HG03457 (cell line): ENCODE data around the gene BAD.
"Not testable (repeated sequence)": the region's sequence is repeated elsewhere in the genome, so short reads cannot be mapped to it uniquely, and the experiment has no call there.

Source experiments
- ATAC-seq: cut with Tn5 transposase; IDR thresholded peaks from one replicate; pipeline ENCODE4 v1.9.1; 2021; ENCODE audit warnings: moderate number of reproducible peaks; ENCODE audit not compliant: unreplicated experiment

Gene BAD

DNA sequence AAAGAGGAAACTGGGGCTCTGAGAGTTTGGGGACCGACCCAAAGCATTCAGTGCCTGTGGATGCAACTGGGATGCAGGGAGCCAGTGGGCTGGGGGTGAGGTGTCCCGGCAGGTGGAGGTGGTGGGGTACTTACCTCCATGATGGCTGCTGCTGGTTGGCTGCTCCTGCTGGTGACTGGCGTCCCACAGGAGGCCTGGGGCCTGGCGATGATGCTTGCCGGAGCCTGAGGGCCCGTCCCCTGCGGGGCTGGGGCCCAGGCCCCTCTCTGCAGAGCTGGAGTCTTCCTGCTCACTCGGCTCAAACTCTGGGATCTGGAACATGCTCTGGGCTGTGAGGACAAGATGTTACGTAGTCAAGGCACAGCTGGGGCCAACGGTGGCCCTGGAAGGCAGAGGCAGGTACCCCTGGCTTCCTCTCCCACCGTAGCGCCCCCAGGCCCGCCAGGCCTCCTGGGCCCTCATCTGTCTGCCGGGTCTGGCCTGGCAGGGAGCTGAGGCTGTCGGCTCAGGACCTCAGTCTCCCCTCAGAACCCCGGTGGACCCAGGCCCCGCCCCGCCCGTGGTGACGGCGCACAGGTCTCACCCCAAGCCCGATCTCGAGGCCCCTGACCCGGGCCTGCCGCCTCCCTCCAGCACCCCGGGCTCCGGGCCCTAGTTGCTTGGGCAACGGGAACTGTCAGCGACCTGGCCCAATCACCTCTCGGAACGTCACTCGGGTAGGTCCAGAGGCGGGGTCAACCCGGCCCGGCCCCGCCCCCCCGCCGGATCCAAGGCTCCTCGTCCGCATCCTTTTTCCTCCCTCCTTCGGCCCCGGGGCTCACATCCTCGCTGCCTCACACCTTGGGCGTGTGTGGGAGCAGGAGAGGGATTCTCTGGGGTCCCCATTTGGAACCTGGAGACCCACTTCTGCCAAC, at the start of gene BAD:
Gene BAD, minus strand, starts transcription at position 618 of the 914 bp plus-strand sequence. Its CDS starts 297 bp downstream, at position 321.
- peak; percentile 53 for ATAC-seq

DNA sequence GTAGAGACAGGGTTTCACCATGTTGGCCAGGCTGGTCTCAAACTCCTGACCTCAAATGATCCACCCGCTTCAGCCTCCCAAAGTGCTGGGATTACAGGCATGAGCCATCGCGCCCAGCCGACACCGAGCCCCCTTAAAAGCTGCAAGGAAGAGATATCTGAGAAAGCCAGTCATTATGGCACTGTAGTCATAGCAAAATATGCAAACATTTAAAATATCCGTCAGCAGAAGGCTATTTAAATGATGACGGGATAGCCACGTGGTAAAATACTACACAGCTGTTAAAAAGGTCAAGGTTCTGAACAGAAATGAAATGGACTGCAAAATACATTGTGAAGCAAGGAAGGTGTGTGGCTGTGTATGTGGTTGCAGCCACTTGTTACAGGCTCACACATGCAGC, 49.1 kb upstream of the BAD start:
- no peak for ATAC-seq

DNA sequence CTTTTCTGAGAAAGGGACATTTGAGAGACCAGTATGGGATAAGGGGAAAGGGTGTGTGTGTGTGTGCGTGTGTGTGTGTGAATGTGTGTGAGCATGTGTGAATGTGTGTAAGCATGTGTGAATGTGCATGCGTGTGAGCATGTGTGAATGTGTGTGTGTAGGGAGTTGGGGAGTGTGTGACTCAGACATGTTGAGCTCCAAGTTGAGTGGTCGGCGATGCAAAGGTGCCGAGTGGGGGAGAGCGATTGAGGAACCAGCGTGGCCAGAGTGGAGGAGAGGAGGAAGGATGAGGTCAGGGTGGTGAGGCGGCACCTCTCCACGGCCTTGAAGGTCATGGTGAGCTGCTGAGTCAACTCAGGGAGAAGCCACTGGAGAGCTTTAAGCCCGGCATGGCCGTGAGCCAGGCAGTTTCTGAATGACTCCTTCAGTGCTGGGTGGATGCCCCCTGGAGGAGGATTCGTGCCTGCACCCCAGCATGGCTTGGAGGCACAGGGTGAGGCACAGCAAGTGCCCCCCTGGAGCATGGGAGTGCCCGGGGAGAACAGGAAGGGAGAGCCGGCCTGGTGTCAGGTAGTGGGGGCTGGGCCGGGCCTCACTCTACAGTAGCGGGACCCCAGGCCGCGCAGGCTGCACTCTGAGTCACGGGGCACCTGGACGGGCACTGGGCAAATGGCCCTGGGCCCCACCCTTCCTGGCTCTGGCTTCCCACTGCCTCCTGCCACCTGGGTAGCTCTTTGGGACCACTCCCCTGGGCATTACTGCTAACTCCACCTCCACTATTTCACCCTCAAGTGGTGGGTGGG, 47.3 kb upstream of the BAD start:
- no peak for ATAC-seq

DNA sequence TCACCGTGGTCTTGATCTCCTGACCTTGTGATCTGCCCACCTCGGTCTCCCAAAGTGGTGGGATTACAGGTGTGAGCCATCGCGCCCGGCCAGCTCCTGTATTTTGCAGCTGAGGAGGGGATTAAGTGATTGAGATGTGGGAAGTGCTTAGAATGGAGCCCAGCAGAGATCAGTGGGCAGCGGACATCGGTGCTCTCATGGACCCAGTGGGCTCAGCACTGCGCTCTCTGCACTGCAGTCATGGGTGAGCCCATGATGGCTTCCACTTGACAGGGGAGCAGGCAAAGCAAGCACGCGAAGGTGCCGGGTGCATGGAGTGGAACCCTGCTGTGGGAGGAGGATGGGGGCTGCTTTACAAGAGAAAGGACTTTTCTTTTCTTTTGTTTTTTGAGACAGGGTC, 46.4 kb upstream of the BAD start:
- no peak for ATAC-seq

DNA sequence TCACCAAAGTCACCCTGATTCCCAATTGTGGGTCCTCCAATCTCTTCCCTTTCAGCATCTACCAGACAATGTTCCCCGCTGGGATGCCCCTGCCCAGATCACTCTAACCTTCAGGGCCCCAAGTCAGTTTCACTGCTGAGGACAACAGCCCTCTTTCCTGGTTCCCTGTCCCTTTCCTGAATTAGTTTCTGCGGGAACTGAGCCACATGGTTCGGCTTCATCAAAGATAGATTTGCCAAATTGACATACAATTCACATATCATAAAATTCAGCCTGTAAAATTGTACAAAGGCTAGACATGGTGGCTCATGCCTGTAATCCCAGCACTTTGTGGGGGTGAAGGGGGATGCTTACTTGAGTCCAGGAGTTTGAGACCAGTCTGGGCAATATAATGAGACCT, 43.5 kb upstream of the BAD start:
- no peak for ATAC-seq

DNA sequence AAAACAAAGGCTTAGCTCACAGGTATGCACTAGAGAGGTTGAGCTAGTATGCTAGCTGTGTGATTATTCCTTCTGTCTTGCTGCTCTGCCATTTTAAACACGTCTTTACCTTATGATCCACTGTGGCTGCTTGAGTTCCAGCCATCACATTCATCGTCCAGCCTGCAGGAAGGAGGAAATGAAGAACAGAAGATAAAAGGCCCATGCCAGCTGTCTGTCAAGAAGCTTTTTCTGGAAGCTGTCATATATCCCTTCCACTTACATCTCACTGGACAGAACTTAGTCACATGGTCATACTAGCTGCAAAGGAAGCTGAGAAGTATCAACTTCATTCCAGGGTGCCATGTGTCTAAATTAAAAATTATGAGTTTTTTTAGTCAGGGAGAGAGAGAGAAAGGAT, 42.9 kb upstream of the BAD start:
- no peak for ATAC-seq

DNA sequence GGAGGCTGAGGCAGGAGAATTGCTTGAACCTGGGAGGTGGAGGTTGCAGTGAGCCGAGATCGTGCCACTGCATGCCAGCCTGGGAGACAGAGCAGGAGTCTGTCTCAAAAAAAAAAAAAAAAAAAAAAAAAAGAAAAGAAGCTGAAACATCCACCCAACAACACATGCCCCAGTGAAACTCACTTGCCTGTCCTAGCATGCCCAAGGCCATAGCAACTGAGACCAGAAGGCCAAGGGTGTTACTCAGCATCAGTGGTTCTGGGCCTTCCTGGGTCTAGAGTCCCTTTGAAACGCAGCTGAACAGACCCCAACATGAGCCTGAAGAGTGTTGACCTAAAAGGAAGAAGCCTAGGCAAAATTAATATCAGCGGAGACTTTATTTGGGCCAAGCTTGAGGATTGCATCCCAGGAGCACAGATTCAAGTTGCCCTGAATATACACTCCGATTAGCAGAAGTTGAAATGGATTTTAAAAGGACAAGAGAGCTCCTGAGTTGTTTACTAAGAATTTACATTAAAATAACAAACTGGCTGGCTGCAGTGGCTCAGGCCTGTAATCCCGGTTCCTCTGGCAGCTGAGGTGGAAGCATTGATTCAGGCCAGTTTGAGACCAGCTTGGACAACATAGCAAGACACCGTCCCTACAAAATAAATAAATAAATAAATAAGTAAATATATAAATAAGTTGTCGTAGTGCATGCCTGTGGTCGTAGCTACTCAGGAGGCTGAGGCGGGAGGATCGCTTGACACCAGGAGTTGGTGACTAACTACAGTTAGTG, 40.4 kb upstream of the BAD start:
- ATAC-seq, result no peak

DNA sequence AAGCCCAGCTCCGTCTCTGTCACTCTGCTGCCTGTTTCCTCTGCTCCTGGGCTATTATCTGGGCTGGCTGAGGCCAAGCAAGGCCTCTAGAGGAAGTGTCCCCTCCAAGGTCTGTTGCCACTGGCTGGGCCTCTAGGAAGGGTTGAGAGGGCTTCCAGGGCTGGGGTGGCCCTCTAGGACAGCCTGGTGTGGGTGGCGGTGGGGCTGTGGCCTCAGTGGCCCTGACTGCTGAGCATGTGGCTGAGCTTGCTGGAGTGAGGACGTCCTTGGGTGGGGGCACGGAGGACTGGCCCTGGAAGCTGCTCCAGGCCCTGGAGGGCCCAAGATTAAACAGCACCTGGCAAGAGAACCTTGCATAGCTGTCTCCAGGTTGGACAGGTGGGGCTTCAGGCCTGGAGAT, 39.5 kb upstream of the BAD start:
- ATAC-seq, result not testable (repeated sequence)

DNA sequence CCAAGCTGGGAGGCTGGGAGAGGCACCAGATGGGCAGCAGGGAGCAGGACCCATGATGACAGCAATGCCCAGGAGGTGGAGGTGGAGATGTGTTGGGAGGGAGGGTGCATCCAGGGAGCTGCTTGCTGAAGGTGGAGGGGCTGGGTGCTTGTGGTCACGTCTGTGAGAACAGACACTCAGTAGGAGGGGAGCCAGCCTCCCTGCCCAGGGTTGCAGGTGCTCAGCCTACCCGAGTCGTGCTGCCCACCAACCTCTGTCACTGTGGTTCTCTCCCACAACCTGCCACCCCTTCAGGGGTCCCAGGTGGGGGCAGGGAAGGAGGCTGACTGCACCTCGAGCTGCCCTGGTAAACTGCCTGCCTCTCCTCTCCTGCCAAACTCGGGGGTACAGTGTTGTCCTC, 38.9 kb upstream of the BAD start:
- no peak for ATAC-seq

DNA sequence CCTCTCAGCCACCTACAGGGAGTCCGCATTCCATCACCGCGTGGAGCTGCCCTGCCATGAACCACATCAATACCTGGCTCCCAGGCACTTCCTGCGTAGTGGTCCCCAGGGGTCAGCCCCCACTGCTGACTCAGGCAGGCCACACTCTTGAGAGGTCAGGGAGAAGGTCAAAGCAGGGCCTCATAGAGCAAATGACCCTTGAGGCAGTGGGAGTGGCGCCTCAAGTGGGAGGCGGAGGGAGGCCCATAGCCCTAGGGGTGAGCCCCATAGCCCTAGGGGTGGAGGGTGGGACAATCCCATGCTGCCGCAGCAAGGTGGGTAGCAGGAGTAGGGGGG, 38.4 kb upstream of the BAD start:
- no peak for ATAC-seq

DNA sequence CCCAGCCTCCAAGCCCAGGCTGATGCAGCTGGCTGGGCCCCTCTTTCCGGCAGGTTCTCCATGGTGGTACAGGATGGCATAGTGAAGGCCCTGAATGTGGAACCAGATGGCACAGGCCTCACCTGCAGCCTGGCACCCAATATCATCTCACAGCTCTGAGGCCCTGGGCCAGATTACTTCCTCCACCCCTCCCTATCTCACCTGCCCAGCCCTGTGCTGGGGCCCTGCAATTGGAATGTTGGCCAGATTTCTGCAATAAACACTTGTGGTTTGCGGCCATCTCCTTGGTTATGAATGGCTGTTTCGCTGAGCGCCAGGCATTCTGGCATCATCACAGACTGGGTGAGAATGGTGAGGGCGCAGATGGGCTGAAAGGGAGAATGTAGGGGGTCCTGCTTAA, 37.1 kb upstream of the BAD start:
- ATAC-seq, result no peak

DNA sequence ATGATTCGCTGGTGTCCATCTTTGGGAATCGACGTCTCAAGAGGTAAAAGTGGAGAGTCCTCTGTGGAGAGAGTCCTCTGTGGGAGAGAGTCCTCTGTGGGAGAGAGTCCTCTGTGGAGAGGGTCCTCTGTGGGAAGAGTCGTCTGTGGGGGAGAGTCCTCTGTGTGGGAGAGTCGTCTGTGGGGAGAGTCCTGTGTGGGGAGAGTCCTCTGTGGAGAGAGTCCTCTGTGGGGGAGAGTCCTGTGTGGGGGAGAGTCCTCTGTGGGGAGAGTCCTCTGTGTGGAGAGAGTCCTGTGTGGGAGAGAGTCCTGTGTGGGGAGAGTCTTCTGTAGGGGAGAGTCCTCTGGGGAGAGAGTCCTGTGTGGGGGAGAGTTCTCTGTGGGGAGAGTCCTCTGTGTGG, 36.6 kb upstream of the BAD start:
- ATAC-seq, result no peak

DNA sequence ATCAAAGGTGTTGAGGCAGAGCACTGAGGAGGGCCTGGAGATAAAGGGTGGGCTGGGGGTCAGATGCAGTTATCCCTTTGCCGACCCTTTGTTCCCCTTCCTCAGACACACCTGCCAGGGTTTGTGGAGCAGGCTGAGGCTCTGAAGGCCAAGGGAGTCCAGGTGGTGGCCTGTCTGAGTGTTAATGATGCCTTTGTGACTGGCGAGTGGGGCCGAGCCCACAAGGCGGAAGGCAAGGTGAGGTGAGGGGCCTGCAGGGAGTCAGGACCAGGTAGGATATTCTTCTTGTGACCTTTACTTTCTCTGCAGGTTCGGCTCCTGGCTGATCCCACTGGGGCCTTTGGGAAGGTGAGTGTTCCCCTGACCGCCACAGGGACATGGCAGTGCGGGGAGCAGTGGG, 36.1 kb upstream of the BAD start:
- ATAC-seq, result no peak

DNA sequence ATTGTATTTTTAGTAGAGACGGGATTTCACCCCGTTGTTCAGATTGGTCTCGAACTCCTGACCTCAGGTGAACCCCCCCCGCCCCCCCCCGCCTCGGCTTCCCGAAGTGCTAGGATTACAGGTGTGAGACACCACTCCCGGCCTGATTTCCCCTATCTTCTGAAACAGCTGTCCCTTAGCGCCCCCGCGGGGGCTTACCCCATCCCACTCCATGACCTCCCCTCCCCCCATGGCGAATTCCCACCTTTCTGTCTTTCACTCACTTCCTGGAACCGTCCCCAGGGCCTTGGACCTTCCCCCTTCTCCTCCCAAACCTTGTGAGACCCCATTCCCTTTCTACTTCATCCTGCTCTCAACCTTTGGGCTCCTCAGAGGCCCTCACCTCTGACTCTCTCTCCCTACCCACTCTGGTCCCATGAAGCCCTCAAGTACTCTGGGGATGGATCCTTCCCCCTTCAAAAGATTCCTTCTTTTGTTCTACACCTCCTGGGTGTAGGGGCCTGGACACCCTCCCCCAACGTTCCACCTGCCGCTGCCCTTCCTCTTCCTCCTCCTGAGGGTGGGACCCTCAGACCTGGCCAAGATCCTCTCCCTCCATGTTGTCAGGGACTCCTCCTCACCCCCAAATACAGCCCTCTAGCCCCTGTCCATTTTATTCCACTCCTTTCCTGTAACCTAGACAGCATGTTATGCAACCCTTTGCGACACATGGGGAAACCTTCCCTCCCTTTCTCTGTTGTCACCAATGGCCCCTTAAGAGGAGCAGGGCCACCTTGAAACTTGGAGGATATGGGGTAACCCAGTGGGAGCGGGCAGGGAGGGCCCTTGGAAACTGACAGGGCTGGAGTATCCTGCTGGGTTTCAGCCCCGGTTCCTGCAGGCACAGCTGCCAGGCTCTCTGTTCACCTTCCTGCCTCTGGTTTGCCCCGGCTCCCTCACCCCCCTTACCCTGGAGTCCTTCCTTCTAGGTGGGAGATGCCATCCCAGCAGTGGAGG, 34.6 kb upstream of the BAD start:
- no peak for ATAC-seq

DNA sequence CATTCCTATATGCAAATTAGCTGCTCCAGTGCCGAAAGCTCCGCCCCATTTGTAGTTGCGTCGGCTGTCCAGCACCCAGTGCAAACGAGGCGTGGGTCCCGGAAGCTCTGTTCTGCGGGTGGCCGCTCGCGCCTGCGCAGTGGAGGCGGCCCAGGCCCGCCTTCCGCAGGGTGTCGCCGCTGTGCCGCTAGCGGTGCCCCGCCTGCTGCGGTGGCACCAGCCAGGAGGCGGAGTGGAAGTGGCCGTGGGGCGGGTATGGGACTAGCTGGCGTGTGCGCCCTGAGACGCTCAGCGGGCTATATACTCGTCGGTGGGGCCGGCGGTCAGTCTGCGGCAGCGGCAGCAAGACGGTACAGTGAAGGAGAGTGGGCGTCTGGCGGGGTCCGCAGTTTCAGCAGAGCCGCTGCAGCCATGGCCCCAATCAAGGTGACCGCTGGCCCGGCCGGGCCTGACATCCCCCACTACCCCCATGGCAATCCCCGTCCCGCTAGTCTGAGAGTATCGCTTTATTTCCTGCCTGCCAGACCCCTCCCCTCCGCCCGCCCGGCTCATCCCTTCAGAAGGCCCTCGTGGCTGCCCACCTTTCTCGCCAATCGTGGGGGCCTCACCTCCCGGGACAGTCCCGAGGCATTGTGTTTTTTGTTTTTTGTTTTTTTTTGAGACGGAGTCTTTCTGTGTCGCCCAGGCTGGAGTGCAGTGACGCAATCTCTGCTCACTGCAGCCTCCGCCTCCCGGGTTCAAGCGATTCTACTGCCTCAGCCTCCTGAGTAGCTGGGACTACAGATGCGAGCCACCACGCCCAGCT, 33.7 kb upstream of the BAD start, which contains the start of gene PRDX5:
Gene PRDX5, plus strand, starts transcription at position 161 of the 805 bp plus-strand sequence. Its CDS starts 95 bp downstream, at position 256.
- peak; percentile 46 for ATAC-seq

DNA sequence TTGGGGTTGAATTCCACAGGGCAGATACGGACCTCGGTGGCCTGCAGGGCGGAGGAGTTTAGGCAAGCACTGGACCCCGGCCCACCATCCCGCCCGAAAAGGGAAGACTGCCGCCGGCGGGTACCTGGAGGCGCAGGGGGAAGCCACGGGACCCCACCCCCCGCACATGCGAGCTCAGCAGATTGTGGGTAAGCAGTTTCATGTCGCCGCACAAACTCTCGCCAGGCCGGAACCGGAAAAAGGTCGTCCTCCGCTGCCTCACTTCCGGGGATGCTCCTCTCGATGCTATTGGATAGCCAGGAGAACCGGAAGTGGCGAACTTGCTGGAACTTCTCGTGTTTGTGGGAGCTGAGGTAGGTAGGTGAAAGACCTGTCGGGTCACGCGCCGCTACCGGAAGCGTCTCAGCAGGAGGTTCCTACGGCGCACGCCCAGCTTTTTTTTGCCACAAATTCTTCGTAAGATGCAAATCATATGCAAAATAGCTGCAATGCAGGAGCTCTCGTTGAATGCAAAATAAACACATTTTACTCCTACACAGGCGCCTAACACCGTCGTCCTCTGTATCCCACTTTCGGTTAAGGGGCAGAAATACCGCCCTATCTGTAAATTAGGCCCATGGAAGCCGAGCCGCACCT, 33.0 kb upstream of the BAD start, which contains the start of gene TRMT112:
Gene TRMT112, minus strand, starts transcription at position 235 of the 636 bp plus-strand sequence. Its CDS starts 33 bp downstream, at position 202.
- ATAC-seq, result peak; percentile 34

DNA sequence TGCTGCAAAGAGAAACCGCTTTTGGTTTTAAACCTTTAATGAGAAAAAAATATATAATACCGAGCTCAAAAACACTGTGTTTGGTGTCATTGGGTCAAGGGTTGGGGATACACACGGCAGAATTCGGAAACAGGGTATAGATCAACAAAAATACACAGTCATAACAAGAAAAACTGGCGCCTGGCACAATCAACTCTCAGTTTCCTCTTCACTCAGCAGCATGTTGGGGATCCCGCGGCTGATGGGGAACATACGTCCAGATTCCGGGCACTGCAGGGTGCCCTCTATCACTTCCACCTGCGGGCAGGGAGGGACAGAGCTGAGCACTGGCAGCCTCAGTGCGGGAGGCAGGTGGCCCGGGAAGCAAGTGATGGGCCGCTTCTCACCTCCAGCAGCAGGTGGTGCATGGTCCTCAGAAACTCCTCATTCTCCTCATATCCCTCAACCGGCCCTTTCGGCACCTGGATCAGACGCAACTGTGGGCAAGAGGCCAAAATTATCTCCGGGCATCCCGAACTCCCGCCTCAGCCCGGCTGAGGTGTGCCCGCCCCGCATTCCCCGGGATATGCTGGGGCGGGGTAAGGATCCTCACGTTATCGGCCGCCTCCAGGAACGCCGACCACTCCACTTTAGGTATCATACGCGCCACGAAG, 32.3 kb upstream of the BAD start:
- peak; percentile 1 for ATAC-seq
